NCI-H1092 (cell line): ENCODE measurements around the gene USP48.
A peak's percentile ranks its signal among the peaks of the same experiment; 100 is the strongest.

Experiments used
- DNase-seq: peaks from one replicate; lab custom pipeline; 2025; lab: John Stamatoyannopoulos, UW

USP48 gene

DNA sequence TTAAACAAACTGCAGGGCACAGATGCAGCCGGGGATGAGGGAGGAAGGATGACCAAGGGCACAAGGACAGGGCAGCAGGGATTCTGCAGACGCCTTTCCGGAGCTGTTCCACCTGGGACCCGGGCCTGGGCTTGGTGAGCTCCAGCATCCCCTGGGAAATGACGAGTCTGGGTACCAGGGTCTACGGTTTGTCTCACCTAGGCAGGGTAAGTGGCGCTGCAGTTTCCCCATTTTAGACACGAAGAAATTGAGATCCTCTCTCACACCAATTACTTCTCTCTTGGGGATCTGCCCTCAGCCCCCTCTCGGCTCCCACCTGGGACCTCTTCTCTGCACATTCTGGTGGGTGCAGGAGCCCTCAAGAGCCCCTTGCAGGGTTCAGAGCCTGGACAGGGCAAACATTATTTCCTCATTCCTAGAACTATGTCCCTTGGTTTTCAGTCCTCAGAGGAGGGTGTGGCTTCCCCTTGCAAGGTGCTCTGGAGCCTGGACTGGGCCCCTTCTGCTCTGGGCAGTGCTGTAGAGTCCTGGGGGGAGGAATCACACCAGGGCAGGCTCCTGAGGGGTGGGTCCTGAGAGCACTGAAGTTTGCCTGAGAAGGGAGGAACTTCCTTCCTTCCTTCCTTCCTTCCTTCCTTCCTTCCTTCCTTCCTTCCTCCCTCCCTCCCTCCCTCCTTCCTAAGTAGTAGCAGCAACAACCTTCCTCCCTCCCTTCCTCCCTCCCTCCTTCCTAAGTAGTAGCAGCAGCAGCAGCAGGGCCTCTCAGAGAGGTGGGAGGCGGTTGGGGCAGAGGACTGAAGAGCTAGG is 129.8 kb downstream of the USP48 start:
- no peak for DNase-seq

DNA sequence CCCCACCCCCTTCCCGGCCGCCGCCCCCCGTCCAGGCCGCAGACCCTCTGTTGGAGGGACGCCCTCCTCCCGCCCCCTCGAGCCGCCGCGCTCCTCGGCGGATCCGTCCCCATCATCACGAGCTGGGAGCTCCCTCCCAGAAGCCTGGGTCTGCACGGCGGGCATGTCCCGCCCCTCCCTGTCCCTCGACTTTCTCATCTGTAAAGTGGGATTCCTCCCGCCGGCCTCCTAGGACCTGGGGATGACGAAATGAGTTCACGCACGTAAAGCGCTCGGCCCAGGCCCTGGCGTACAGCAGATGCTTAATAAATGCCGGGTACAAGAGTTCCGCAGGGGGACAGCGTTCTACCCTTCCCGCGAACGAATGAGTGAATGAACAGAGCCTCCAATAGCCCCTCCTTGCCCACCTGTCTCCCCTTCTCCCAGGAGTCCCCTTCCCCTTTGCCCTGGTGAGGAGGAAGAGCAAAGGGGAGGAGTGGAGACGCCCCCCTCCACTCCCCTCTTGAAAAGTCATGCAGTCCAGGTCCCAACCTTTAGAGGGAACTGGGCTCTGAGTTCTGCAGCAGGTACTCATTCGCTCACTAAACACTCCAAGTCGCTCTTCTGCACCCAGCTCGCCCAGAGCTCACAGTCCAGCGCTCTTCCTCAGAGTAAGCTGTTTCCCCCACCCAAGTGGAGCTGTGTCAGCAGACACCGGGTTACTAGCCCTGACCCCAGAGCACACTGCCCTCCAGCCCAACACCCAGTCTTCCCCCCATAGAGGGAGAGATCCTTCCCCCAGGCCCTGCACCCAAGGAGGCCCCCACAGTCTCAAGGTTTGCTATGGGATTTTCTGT is 130.6 kb downstream of the USP48 start:
- no peak for DNase-seq

DNA sequence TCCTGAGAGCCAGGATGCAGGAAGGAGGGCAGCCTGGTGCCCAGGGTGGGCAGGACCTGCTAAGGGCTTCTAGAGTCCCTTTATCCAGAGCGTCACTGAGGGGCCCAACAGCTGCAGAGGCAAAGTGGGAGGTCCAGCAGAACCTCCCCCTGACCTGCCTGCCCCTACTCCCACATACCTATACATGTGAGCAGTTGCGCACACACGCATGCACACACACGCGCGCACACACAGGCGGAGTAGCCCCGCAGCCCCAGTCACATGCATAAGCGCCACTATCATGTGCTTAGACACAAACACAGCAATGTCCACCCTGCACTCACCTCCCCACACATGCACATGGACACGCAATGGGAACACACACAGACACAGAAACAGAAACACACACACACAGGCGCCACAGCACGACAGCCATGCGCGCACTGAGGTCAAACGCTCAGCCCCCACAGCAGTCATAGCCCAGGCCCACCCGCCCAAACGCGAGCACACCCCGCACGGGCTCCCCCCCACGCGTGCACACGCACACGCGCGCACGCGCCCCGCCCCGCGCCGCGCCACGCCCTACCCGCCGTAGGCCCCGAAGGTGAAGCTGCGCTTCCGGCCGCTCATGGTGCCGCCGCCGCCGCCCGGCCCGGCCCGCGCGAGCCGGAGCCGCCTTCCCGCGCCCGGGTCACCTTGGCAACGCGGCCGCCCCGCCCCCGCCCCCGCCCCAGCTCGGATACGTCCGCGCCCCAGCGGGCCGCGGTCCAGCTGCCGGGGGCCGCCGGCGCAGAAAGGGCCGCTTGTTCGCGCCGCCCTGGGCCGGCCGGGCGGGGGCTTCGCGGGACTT is 131.5 kb downstream of the USP48 start:
- DNase-seq: peak; percentile 59

DNA sequence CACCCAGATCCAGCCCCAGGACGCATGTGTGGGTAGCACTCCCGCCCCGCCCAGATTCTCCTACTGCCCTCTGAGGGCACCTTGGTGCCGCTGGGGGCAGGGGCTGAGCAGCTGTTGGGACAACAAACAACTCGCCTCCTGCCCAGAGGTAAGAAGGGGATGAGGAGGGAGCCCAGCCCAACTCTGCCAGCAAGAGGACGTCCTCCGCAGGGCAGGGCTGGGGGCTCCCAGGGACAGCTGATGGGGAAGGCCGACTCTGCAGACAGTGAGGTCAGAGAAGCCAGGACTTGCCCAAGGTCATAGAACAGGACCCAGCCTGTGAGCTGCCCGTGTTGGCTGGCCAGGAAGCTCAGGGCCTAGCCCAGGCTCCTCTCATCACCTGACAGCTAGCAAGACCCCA is 132.5 kb downstream of the USP48 start:
- no peak for DNase-seq

DNA sequence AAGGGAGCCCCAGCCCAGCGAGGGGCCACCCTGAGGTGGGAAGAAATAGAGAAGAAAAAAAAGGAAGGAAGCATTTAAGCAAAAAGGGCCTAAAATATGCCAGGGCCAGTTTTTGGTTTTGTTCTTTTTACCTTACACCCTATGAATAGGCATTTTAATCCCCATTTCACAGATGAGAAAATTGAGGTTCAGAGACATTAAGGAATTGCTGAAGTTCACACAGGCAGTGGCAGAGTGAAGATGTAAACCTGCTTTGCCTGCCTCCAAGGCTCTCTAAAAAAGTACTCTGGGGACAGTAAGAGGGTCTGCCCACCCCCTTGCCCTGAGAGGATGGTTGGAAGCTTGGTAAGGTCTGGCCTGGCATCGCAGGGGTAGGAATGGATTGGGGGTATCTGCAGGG is 133.6 kb downstream of the USP48 start:
- DNase-seq: no peak

DNA sequence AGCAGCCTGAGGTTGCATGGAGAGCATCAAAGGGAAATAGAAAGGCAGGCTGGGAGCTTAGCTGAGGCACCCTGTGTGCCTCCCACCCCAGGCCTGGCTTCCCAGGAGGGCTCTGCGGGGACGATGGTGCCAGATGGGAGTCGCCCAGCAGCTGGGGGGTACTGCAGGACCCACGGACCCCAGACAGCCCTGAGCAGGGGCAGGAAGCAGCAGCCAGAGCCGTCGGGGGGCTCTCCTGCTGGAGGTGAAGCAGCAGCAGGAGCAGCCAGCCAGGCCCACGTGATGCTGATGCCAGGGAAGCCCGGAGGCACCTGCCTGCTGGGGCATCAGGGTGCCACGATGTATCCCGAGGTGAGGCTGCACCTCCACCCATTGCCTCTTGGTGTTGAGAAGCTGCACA is 134.2 kb downstream of the USP48 start:
- no peak for DNase-seq

DNA sequence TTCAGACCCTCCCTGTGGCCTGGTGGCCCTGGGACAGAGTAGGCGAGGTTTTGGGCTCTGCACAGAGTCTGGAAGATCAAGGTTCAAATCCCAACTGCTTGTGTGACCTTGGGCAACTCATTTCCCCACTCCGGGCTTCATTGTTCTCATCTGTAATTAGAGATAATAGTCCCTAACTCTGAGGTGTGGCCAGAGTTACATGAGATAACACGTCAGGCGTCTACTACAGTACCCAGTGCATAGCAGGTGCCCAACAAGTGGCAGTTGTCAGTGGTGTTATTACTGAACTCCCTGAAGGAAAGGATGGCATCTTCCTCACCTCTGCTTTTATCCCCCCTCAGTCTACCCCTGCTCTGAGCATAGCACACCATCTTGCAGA is 134.6 kb downstream of the USP48 start:
- no peak for DNase-seq

DNA sequence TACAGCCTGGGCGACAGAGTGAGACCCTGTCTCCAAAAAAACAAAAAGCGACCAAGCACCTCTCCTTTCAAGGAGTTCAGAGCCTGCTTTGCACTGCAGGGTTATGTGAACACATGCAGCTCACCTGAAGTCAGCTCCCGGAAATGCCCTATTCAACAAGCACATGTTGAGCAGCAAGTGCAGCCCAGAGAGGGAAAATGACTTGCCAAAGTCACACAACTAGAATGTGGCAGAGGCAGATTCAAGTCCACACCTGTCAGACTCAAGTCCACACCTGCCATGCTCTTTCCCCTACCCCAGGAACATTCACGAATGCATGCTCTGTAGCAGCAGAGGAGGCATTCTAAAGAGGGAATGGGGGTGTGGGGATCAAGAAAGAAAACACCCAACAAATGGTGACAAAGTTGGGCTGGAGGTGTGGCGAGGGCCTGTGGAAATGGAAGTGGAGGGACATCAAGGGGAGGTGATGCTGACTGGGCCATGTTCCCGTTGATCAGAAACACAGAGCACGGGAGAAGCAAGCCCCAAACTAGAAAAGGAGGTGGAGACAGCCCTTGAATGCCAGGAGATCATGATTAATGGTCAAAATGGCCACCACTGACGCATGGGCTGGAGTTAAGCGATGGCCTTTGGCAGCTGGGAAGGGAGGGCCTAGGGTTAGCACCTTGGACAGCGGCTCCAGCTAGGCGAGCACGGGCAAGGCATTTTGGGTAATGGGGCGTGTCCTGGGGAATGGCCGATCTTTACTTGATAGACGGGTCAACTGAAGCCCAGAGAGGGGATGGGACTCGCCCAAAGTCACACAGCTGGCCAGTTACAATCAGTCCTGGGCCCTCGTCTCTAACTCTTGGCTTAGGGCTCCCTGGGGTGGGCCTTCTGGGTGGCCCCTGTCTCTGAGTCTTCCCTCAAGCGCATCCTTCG is 135.3 kb downstream of the USP48 start:
- DNase-seq: no peak

DNA sequence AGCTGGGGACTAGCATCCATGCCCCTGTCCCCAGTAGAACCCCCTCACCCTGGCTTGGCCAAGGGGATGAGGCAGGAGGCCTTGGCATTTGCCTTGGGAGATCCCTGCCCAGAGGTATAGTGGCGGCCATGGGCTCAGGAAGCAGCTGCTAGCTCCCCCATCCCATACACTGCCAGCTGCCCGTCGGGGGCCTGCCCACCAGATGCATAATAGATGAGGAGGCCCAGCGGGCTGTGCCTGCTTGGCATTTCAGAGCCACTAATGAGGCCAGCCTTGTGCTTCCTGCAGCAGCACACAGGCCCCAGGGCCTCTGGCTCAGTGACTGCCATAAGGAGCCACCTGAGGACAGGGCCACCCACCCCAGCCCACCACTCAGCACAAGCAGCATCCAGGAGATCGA is 137.4 kb downstream of the USP48 start:
- DNase-seq: peak; percentile 48

DNA sequence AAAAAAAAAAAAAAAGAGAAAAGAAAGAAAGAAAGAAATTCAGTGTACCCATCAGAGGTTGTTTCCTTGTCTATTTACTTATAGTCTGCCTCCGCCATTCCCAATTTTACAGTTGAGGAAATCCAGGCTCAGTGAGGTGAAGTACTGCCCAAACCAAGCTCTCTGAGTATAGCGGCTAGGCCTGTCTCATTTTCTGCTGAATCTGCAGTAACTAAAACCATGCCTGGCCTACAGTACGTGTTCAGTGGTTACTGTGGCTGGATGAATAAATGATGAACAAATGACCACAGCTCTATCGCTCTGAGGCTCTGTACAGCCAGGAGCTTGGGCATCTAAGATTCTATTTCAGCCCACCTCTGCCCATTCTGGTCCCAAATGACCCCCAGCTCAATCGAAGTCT is 138.0 kb downstream of the USP48 start:
- no peak for DNase-seq

DNA sequence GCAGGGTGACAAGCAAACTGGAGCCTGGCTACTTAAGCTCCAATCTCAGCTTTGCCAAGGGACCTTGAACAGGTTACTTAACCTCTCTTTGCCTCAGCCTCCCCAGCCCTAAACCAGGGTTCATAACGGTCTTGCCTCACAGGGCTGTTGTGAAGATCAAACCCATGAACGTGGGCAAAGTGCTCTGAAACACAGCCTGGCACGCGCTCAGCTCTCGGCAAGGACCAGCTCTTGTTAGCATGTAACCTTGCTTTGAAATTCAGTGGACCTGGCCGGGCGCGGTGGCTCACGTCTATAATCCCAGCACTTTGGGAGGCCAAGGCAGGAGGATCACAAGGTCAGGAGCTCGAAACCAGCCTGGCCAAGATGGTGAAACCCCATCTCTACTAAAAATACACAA is 138.6 kb downstream of the USP48 start:
- no peak for DNase-seq

DNA sequence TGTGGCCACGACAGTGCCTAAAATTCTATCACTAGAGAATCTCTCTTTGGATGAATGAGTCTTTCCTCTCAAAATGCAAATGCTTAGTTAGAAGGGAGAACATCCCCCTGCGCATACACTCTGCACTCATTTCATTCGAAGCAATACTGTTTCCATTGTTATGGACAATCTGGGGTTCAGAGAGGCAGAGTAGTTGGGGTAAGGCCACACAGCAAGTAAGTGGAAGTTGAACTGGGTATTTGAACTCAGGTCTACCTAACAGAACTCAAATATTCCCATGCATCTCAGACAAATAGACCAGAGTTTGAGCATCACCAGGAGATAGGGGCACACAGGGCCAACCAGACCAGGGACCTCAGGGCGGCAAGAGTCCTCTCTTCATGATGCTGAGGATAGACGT is 139.3 kb downstream of the USP48 start:
- DNase-seq: no peak

DNA sequence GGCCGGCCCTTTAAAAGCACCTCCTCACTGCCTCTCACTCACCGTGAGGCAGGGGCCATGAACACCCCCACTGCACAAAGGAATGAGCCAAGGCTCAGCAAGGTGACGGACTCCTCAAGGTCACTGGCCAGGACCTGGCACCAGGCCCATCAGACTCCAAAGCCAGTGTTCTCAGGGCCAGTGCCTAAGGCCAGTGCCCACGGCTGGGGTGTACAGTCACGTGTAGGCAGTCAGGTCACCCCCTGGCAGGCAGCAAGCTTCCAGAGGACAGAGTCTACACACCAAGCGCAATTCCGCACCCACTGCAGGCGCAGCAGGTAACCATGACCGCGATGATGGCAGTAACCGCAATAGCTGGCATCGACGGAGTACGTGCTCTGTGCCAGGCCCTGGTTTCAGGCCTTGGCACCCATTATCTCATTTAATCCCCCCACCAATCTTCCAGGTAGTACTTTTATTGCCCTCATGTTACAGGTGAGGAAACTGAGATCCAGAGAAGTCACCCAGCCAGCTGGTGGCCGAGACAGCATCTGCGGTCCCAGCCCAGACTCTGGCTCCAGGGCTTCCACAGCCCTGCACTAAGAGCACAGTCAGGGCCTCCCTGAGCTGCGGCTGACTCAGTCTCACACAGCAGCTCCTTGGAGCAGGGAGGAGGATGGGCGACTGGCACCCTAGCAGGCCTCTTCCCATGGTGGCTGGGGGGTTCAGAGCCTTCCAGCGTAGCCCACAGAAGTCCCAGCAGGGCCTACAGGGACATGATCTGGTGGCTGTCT is 140.8 kb downstream of the USP48 start:
- DNase-seq: no peak

DNA sequence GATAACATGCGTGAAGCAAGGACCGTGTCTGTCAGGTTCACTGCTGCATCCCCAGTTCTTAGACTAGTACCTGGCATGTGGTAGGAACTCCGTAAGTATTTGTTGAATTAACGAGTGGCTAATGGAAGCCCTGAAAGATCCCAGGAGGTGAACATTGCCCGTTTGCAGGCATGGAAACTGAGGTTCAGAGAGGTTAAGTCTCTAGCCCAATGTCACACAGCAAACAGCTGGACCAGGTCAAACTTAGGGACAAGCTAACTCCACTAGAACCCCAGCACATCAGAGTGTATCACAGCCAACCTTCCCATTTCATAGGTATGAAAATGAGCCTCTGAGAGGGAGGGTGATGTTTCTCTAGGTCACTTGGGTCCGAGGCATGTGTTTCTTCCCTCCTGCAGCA is 141.4 kb downstream of the USP48 start:
- DNase-seq: no peak

DNA sequence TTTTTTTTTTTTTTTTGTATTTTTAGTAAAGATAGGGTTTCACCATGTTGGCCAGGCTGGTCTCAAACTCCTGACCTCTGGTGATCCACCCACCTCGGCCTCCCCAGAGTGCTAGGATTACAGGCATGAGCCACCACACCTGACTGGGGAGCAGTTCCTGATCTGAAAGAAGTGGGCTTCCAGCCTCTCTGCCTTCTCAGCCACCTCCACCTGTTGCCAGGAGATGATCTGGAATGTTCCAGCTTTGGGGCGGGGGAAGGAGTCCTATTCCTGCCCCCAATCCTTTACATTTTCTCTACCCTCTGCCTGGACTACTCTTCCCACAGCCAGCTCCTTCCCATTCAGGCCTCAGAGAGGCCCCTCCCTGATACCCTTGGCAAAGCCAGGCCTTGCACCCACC is 141.9 kb downstream of the USP48 start:
- DNase-seq: no peak

DNA sequence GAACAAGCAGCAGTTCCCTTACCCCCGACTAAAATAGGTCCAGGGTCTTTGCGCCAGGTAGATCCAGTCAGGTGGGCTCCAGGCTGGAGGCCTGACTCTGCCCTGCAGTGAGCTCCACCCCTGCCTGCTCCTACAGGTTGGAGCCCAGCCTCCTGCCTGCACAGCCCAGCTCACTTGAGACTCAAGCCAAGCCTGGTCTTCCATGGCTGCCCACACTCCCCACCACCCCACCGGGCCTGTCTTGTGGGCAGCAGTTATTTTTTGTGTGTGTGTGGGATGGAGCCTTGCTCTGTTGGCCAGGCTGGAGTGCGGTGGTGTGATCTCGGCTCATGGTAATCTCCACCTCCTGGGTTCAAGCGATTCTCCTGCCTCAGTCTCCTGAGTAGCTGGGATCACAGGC is 142.3 kb downstream of the USP48 start:
- DNase-seq: no peak

DNA sequence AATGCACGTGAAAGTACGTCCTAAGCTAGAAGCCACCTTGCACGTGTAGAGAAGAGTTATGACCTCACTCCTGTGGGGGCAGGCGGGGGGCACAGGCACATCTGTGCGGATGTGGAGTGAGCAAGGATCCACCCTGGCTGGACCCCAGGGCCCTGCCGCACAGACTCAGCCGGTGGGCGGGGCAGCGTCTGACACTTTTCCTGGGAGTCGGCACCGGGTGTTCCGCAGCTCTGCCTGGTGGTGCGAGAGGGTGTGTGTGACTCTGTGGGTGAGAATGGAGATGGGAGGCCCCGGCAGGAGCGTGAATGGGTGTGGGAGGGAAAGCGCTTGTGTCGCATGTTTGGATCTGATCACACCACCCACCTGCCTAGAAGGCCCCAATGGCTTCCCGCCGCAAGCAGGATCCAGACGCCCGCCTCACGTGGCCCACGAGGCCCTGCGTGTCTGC is 143.3 kb downstream of the USP48 start:
- no peak for DNase-seq

DNA sequence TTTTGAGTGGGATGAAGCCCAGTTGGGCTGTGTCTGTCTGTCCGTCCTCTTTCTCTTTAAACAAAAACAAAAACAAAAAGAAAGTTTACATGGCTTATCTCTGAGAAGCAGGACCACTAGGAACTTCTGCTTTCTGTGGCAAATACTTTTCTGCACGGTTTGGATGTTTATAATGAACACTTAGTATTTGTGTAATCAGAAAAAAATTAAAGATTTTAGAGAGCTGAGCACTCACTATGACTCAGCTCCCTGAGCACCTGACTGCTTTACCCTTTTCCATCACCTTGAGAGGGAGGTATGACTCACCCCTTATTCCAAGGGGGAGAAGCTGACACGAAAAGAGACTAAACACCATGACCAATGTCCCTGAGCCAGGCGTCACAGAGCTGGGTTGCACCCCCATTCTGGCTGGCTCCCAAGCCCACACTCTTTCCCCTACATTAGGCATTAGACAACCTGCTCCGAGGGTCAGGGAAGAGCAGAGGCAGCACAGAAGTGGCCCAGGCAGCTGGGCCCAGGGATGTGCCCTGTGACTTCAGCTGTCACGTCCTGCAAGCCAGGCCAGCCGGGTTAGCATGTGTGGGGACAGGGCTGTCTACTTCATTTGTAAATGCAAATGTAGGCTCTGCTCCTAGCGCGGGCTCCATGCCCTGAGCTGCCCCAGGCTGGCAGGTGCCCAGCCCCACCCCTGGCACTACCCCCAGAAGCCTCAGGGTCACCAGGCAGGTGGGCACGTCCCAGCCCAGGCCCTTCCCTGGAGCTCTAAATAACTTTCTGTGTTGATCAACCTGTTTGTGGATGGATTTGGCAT is 144.2 kb downstream of the USP48 start:
- DNase-seq: no peak

DNA sequence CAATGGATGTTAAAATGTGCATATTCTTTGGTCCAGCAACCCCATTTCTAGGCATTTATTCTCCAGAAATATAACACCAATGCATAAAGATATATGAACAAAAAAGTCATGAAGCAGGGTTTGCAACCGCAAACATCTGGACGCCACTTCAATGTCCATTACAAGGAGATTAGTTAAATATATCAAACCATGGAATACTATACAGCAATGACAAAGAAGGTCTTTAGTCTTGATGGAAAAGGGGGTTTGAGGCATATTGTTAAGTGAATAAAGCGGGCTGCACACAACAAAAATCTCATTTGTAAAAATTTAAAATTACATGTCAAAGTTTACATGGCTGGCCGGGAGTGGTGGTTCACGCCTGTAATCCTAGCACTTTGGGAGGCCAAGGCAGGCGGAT is 145.4 kb downstream of the USP48 start:
- no peak for DNase-seq

DNA sequence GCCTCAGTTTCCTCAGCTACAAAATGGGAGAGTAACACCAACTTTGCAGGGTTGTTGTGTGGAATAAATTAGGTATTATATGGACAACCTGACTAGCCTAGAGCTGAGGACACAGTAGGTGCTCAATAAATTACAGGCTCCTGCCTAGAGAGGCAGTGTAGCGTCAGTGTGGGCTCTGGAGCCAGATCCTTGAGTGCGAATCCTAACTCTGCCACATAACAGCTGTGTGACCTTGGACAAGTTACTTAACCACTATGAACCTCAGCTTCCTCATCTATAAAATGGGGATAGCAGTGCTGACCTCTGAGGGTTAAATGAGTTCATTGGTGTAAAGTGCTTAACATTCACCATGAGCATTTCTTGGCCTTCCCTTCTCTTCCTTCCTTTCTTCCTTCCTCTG is 146.9 kb downstream of the USP48 start:
- DNase-seq: no peak
